Panc1 (cell line): ENCODE results near the gene TNFRSF18.
A peak's percentile ranks its signal among the peaks of the same experiment; 100 is the strongest.

Experiments
- POLR2AphosphoS5 ChIP-seq: IDR thresholded peaks from 2 replicates; pipeline ENCODE4 v1.6.1; 2012; ENCODE audit warnings: mild to moderate bottlenecking, low read depth, low read length, moderate library complexity
- SIN3A ChIP-seq: IDR thresholded peaks from 2 replicates; pipeline ENCODE4 v1.6.1; 2012; ENCODE audit warnings: low read depth, mild to moderate bottlenecking, low read length, moderate library complexity, borderline replicate concordance; ENCODE audit not compliant: insufficient read depth
- TF ChIP-seq, protein P1 (sequence below): fragments of 450-650 bp; IDR thresholded peaks from 2 replicates; pipeline ENCODE4 v1.5.1; 2017; ENCODE audit warnings: mild to moderate bottlenecking
- TF ChIP-seq, protein P2 (sequence below), 2 experiments: IDR thresholded peaks; 2 replicates each; pipeline ENCODE4 v1.6.1; 2011 to 2012; ENCODE audit warnings: low read depth in 2 of 2, control low read depth in 1 of 2, low read length in 1 of 2, mild to moderate bottlenecking in 1 of 2, moderate library complexity in 1 of 2; ENCODE audit not compliant: insufficient read depth in 1 of 2

DNA sequence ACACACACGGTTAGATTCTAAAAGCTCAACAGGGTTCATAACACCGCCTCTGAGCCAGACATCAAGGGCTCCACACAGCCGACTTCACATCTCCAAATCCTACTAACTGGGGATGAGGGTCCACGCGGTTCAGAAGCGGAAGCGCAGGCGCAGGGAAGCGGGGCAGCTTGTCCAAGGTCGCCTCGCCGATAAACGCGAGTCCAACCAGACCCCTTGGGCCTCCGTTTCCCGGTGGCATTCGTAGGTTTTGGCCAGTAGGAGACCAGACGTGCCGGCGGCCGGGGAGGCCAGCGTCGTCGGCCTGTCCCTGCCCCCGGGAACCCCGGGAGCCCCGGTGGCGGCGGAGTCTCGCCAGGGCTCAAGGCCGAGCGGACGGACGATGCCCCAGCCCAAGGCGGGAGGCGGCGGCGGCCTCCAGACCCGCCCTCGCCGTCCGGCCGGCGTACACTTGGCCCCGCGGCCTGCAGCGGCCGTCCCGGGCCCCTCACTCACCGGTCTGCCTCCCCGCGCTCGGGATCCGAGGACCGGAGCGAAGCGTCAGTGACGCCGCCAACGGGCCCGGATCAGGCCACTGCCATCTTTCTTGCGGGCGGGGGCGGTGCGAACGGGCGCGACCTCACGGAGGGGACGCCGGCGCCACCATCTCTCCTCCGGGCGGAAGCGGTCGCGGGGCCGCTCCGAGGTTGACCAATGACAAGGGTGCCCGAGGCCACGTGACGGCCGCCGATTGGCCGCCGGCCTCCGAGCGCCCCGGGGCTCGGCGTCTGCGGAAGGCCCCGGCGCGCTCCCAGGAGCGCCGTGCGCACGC lies 25.2 kb upstream of the TNFRSF18 start, which contains the start of gene SDF4:
- TF ChIP-seq SIN3A (peak; percentile 26; the same call in 1 of the 2 replicates), POLR2AphosphoS5 (peak; percentile 62)
- TF ChIP-seq, protein P1, sequence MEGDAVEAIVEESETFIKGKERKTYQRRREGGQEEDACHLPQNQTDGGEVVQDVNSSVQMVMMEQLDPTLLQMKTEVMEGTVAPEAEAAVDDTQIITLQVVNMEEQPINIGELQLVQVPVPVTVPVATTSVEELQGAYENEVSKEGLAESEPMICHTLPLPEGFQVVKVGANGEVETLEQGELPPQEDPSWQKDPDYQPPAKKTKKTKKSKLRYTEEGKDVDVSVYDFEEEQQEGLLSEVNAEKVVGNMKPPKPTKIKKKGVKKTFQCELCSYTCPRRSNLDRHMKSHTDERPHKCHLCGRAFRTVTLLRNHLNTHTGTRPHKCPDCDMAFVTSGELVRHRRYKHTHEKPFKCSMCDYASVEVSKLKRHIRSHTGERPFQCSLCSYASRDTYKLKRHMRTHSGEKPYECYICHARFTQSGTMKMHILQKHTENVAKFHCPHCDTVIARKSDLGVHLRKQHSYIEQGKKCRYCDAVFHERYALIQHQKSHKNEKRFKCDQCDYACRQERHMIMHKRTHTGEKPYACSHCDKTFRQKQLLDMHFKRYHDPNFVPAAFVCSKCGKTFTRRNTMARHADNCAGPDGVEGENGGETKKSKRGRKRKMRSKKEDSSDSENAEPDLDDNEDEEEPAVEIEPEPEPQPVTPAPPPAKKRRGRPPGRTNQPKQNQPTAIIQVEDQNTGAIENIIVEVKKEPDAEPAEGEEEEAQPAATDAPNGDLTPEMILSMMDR: no peak
- TF ChIP-seq, protein P2, sequence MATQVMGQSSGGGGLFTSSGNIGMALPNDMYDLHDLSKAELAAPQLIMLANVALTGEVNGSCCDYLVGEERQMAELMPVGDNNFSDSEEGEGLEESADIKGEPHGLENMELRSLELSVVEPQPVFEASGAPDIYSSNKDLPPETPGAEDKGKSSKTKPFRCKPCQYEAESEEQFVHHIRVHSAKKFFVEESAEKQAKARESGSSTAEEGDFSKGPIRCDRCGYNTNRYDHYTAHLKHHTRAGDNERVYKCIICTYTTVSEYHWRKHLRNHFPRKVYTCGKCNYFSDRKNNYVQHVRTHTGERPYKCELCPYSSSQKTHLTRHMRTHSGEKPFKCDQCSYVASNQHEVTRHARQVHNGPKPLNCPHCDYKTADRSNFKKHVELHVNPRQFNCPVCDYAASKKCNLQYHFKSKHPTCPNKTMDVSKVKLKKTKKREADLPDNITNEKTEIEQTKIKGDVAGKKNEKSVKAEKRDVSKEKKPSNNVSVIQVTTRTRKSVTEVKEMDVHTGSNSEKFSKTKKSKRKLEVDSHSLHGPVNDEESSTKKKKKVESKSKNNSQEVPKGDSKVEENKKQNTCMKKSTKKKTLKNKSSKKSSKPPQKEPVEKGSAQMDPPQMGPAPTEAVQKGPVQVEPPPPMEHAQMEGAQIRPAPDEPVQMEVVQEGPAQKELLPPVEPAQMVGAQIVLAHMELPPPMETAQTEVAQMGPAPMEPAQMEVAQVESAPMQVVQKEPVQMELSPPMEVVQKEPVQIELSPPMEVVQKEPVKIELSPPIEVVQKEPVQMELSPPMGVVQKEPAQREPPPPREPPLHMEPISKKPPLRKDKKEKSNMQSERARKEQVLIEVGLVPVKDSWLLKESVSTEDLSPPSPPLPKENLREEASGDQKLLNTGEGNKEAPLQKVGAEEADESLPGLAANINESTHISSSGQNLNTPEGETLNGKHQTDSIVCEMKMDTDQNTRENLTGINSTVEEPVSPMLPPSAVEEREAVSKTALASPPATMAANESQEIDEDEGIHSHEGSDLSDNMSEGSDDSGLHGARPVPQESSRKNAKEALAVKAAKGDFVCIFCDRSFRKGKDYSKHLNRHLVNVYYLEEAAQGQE (IDR thresholded peaks at IDR 0.05; ENCODE audit: insufficient read depth in 1 of 2, low read depth in 2 of 2, low read length in 1 of 2): no peak
